ENCODE data around the gene FBRS. TPM values are rescaled to one million over a fixed set of nuclear protein-coding genes. Genes with fewer than 3 reads are reported as not detected.
"Not testable (repeated sequence)": the region's sequence is repeated elsewhere in the genome, so short reads cannot be mapped to it uniquely, and the experiment has no call there.

Gene FBRS
- polyA plus RNA-seq, 3 donors, result 17.0 to 32.2 (median 32.1) TPM

DNA sequence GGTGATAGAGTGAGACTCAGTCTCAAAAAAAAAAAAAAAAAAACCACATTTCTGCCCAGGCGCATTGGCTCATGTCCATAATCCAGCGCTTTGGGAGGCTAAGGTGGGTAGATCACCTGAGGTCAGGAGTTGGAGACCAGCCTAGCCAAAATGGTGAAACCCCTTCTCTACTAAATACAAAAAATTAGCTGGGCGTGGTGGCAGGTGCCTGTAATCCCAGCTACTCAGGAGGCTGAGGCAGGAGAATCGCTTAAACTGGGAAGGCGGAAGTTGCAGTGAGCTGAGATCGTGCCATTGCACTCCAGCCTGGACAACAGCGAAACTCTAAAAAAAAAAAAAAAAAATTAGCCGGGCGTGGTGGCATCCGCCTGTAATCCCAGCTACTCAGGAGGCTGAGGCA is 21.1 kb upstream of the FBRS start:
- 88 to 92% (median 89%) methylated on average over 10 of the region's 10 CpGs for WGBS, 3 donors
- not testable (repeated sequence) for H3K27ac ChIP-seq (ENCODE audit: low read depth, low read length)

DNA sequence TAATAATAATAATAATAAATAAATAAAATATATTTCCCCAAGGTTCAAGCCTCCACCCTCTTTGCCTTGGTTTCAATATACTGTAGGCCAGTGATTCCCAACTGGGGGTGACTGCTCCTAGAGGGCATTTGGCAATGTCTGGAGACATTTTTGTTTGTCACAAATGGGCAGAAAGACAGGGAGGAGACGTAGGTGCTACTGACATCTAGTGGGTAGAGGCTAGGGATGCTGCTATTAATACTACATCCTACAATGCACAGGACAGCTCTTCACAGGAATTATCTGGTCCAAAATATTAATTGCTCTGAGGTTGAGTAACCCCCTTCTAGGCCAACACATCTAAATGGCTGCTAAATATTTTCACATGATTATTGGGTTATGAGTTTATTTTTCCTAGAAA is 20.3 kb upstream of the FBRS start:
- WGBS, 3 donors, result 4 to 9% (median 7%) methylated on average over 1 of the region's 1 CpG
- no peak overlapping the region for H3K27ac ChIP-seq (ENCODE audit: low read depth, low read length)

DNA sequence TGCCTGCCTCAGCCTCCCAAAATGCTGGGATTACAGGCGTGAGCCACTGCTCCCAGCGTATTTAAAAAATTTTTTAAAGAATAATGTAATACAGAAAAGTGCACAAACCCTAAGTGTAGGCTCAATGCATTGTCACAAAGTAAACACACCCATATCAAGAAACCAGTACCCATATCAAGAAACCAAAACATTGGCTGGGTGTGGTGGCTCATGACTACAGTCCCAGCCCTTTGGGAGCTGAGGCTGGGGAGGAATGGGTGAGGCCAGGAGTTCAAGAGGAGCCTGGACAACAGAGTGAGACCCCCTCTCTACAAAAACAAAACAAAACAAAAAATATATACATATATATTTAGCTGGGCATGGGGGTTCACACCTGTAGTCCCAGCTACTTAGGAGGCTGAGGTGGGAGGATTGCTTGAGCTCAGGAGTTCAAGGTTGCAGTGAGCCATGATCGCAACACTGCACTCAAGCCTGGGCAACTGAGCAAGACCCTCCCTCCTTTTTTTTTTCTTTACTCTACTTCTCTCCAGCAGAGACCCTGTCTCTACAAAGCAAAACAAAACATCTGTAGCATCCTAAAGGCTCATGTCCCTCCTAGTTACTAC is 16.8 kb upstream of the FBRS start:
- 75 to 89% (median 77%) methylated on average over 3 of the region's 3 CpGs for WGBS, 3 donors

DNA sequence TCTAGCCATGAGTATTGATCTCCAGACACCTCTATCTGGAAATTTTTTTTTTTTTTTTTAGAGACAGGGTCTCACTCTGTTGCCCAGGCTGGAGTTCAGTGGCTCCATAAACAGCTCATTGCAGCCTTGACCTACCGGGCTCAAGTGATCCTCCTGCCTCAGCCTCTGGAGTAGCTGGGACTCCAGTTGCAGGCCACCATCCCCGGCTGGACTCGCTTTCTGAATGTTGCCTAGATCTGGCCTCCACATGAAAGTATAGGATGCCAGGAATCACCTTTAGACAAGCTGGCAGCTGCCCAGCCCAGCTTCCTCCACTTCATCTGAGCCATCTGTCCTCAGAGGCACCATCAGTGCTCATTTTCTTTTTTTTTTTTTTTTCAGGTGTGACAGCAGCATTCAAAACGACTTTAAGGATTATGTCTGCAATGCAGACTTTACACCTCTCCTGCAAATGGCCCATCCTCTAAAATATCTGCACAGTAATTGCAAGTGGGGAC is 13.8 kb upstream of the FBRS start:
- 66 to 72% (median 68%) methylated on average over 4 of the region's 4 CpGs for WGBS, 3 donors
- no peak overlapping the region for H3K27ac ChIP-seq (ENCODE audit: low read depth, low read length)

More for the DNA sequence above, 16.8 kb upstream of the FBRS start:
- H3K27ac ChIP-seq (ENCODE audit: low read depth, low read length), result no peak overlapping the region

DNA sequence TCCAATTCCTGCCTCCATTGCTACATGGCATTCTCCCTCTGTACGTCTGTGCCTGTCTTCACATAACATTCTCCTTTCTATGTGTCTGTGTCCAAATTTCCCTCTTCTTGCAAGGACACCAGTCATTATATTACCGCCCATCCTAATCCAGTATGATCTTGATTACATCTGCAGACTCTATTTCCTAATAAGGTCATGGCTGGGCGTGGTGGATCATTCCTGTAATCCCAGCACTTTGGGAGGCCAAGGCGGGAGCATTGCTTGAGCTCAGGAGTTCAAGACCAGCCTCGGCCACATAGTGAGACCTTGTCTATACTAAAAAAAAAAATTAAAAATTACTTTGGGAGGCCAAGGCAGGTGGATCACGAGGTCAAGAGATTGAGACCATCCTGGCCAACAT is 12.5 kb upstream of the FBRS start:
- WGBS, 3 donors, result 70 to 72% (median 70%) methylated on average over 6 of the region's 6 CpGs

DNA sequence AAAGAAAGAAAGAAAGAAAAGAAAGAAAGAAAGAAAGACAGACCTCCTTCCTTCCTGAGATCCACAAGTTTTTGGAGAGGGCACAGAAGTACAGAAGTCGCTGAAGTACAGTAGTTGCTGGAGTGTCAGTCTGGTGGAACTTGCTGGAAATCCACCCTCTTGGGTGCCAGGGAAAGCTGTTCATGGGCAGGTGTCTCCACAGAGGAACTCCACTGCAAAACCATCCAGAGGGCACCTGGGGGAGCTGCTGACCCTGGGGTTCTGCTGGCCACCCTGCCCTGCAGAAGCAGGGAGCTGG is 11.0 kb upstream of the FBRS start:
- H3K27ac ChIP-seq (ENCODE audit: low read depth, low read length), result no peak overlapping the region
- 71 to 89% (median 76%) methylated on average over 1 of the region's 1 CpG for WGBS, 3 donors

More for the DNA sequence above, 12.5 kb upstream of the FBRS start:
- H3K27ac ChIP-seq (ENCODE audit: low read depth, low read length), result no peak overlapping the region

DNA sequence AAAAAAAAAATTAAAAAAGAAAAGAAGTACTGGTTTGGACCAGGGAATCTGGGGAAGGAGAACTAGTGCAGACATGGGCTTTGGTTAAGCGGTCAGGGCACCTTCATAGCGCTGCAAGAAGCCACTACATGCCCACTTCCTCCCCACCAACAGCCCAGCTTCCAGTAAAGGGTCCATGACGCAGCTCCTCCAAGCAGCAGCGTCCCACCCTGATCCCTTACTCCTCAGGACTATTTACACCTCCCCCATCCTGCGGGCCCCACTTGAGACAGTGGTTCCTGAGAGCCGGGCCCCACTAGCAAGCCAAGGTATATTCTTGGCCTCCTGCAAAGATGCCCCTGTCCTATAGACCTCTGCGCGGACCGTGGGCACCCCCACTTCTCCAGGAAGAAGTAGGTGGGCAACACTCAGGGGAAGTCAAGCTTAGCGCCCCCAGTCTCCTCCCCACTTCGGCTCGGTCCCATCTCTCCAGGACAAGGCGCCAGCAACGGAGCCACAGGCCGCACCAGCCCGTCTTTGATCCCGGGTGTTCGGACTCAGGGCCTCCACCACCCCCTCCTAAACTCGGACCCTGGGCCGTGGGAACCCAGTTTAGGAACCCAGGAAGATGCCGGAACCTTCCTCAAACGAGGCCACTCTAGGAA is 8.4 kb upstream of the FBRS start:
- 18 to 37% (median 29%) methylated on average over 22 of the region's 22 CpGs for WGBS, 3 donors
- H3K27ac ChIP-seq (ENCODE audit: low read depth, low read length), result peak overlapping the region; percentile 68

DNA sequence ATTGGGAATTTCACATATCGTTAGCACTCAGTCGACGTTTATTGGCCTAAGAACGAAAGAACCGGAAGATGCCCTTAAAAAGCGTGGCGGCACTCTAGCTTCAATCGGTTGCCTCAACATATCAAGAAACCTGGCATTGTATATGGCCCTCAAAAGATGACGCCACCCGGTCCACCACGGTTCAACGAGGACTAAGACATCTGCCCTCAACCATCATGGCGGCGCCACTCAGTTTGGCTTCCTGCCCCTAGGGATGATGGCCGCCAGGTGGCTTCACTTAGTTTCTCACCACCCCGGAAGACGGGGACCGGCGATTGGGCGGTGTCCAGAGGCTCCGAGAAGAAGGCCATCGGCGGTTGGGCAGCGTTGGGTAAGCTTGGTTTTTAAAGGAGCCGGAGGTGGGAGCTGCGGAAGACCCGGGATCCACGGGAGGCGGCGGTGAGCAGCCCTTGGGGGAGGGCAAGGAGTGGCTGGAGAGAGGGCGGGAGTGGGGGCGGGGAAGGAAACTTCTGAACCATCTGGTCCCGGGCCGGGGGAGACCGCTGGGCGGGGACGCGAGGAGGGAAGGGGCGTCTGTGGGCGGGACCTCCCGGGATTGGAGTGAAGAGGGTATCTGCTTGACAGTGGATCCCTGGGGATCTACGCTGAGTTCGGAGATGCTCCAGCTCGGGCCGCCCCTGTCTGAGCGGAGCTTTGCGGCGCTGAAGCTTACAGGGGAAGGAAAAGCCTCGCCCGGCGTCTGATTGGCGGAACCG is 7.7 kb upstream of the FBRS start, which contains the start of gene PRR14:
TSS of gene PRR14 (plus strand) at position 592 of the 755 bp plus-strand sequence. CDS start 686 bp downstream, outside the sequence.
- peak within 1 kb of the TSS; percentile 68 for H3K27ac ChIP-seq (ENCODE audit: low read depth, low read length)
- 0 to 2% (median 1%) methylated on average over 50 to 53 of the region's 53 CpGs for WGBS, 3 donors

DNA sequence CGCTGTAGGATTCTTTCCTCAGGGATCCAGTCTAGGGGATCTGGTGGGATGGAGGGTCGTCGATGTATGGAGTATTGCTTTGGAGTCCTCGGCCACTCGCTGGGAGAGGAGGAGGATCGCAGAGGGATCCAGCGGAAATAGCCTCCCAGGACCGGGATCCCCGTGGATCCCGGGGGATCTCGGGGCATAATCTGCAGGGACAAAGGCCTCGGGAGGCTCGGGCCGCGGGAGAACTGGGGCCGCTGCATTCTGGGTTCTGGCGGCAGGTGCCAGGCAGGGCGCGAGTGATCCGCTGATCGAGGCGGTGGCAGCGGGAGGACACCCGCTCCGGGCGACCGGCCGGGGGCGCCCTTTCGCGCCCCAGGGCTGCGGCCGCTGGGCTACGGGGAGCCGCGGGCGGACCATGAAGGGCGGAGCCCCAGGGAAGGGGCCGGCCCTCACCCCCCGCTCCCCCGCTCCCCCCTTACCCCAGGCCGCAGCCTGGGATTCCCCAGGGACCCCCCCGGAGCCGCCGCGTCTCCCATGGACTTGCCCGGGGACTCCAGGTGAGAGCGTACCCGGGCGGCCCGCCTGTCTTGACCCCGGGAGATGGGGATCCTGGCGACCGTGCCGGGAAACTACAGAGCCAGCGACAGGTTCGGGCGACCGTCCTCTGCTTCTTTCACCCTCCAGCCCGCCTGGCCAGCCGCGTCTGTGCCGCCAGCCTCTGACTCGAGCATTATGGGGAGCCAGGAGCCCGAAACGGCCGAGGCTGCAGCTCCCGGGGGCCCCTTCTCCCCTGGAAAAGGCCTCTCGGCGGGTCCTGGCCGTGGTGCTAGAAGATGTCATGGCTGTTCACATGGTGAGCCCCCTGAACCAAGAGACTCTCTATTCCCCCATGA is 6.9 kb upstream of the FBRS start:
- H3K27ac ChIP-seq (ENCODE audit: low read depth, low read length), result peak overlapping the region; percentile 64
- WGBS, 3 donors, result 1 to 2% (median 1%) methylated on average over 52 to 71 of the region's 71 CpGs

DNA sequence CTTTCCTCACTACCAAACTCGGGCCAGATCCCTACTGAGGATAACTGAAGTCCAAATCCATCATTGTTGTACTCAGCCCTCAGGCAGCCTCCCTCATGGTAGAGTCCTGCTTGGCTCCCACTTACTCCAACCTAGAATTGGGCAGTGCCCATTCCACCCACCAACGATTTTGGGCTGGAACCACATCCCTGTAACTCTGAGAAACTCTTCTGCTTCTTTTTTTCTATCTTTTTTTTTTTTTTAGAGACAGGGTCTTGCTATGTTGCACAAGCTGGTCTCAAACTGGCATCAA is 6.3 kb upstream of the FBRS start:
- H3K27ac ChIP-seq (ENCODE audit: low read depth, low read length), result no peak overlapping the region
- WGBS, 3 donors, result 6 to 17% (median 13%) methylated on average over 2 of the region's 2 CpGs

DNA sequence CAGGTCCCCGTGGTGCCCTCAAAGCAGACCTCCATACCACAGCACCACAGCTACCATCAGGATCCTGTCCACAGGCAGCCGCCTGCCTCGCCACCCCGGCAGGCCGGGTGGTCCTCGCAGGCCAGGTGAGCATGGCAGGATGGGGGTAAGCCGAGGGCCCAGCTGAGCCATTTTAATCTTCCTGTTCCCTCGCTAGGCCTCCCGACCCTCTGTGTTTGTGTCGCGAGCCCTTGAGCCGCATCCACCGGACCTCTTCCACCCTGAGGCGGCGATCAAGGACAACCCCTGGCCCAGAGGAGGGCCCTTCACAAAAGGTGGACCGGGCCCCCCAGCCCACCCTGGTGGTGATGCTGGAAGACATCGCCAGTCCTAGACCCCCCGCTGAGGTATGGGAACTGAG is 5.5 kb upstream of the FBRS start:
- H3K27ac ChIP-seq (ENCODE audit: low read depth, low read length), result no peak overlapping the region
- 92 to 93% (median 93%) methylated on average over 18 of the region's 18 CpGs for WGBS, 3 donors

DNA sequence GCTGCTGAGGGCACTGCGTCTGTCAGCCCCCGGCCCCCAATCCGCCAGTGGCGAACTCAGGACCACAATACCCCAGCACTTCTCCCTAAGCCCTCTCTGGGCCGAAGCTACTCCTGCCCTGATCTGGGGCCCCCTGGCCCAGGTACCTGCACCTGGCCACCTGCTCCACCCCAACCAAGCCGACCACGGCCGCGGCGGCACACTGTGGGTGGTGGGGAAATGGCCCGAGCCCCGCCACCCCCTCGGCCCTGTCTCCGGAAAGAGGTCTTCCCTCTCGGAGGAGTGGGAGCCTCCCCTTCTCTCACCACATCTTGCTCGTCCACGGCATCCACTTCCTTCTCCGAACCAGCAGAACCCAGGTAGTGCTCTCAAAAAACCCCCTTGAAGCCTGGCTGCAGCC is 3.4 kb upstream of the FBRS start:
- no peak overlapping the region for H3K27ac ChIP-seq (ENCODE audit: low read depth, low read length)
- 90 to 94% (median 91%) methylated on average over 18 of the region's 18 CpGs for WGBS, 3 donors

DNA sequence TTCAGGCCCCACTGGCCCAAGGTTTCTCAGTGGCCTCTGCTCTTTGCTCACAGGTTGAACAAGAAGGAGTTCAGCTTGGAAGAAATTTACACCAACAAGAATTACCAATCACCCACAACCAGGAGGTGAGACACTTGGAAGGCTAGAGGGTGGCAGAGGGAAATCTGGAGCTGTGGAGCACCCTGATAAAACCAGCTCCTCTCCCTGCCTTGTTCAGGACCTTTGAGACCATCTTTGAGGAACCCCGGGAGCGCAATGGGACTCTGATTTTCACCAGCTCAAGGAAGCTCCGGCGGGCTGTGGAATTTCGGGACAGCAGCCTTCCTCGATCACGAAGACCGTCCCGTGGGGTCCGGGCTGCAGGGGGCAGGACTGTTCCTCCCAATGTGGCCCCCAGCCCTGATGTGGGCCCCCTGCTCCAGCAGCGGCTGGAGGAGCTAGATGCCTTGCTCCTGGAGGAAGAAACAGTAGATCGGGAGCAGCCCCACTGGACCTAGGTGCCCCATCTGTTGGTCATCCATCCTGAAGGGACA is 2.4 kb upstream of the FBRS start:
- H3K27ac ChIP-seq (ENCODE audit: low read depth, low read length), result no peak overlapping the region
- 90 to 95% (median 95%) methylated on average over 12 of the region's 12 CpGs for WGBS, 3 donors

DNA sequence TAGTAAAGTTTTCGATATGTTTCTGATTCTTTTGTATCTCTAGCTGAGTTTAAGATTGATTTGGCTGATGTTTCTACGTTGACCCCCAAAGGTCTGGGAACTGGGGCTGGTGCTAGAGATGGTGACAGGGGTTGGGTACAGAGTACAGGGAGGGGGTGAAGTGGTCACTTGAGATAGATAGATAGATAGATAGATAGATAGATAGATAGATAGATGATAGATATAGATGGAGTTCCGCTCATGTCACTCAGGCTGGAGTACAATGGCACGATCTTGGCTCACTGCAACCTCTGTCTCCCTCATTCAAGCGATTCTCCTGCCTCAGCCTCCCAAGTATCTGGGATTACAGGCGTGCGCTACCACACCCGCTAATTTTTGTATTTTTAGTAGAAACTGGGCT is 1.8 kb upstream of the FBRS start:
- H3K27ac ChIP-seq (ENCODE audit: low read depth, low read length), result no peak overlapping the region

DNA sequence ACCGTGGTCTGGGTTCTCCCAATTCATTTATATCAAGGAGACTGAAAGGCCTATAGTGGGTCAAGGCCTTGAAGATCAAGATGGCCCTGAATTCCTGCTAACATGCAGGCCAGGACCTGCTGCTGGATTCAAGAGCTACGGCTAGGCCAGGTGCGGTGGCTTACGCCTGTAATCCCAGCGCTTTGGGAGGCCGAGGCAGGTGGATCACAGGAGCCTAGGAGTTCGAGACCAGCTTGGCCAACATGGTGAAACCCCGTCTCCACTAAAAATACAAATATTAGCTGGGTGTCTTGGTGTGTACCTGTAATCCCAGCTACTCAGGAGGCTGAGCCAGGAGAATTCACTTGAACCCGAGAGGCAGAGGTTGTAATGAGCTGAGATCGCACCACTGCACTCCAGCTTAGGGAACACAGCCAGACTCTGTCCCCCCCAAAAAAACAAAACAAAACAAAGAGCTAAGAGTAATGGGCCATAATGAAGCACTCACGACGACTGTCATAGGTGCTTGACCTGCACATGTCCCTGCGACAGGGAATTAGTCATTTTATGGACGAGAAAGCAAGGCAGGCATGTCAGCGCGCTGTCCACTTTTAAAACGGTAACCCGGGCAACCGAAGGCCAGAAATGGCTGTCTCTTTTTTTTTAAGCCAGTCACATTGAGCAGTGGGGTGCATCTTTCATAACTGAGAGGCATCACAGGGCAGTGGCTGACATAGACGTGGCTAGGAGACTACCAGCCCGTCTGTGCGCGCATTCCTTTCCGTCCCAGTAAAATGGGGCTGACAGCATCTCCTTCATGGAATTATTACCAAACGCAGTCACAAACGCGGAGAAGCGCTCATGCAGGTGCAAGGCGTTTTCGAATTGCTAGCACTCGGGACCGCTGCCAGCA is 1.0 kb upstream of the FBRS start:
- WGBS, 3 donors, result 29 to 37% (median 34%) methylated on average over 32 of the region's 32 CpGs
- no peak overlapping the region for H3K27ac ChIP-seq (ENCODE audit: low read depth, low read length)

More for the DNA sequence above, 1.8 kb upstream of the FBRS start:
- 93 to 96% (median 95%) methylated on average over 8 of the region's 8 CpGs for WGBS, 3 donors

DNA sequence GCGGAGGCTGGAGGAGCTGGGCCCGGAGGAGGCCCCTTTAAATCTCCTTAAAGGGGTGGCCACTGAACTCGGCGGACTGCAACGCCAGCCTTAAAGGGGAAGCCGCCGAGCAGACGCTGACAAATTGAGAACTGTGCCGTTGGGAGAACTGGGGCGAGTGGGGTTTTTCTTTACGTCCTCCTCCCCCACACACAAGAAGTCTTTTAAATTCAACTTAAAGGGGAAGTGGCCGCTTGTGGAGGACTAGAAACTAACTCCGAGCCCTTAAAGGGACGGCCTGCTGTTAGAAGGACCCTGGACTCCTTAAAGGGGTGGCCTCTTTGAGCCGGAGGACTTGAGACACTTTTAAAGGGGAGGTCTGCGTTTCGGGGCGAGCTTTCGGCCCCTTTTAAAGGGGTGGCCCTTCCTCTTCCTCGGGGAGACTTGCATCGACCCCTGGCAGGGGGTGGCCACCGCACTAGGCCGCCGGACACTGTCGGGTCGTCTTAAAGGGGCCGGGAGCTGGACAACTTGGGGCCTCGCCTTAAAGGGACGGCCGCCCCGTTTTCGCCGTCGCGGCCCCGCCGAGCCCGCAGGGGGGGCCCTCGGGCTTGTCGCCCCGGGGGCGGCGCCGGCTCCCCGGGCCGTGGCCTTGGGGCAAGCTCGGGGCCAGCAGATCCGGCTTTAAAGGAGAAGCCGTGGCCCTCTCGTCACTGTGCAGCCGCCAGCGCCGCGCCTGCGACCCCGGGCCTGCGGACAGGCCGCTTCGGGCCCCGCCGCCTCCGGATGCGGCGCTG is 688 bp downstream of the FBRS start:
- WGBS, 3 donors, result 0 to 1% (median 0%) methylated on average over 56 to 64 of the region's 64 CpGs
- H3K27ac ChIP-seq (ENCODE audit: low read depth, low read length), result peak overlapping the region; percentile 22

All from adipose tissue (tissue), 3 donors.